ENCODE results near the gene KCNG4.
A peak's percentile ranks its signal among the peaks of the same experiment; 100 is the strongest.
"Not testable (repeated sequence)": the region's sequence is repeated elsewhere in the genome, so short reads cannot be mapped to it uniquely, and the experiment has no call there.

Gene KCNG4

DNA sequence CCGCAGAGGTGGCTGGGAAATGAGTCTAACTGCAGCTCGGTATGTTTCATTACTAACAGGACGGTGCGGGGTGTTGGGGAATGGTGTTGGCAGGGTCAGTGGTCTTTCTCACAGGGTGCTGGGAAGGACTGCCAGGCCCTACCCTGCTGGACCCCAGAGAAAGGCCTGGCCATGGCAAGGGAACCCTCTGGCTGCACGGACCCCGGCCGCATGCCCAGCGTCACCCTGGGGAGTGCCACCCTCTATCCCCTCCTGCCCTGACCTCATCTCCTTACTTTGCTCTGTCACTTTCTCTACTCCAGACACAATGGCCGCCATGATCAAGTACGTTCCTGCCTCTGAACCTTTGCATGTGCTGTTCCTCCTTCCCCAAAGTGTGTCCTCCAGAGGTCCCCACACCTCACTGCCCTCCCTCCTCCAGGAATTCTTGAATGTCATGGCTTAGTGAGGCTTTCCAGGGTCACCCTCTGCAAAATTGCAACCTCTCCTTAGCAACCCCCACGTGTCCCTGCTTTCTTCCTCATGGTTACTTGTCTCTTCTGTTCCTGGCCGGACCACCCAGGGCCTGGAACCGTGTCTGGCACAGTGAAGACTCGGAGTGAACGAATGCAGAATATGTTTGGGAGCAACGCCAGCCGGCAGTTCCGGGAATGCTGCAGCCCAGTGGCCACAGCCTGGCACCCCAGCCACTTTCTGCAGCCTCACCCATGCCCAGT lies 33.7 kb downstream of the KCNG4 start:
- DNase-seq (ENCODE audit: low read depth), result no peak

DNA sequence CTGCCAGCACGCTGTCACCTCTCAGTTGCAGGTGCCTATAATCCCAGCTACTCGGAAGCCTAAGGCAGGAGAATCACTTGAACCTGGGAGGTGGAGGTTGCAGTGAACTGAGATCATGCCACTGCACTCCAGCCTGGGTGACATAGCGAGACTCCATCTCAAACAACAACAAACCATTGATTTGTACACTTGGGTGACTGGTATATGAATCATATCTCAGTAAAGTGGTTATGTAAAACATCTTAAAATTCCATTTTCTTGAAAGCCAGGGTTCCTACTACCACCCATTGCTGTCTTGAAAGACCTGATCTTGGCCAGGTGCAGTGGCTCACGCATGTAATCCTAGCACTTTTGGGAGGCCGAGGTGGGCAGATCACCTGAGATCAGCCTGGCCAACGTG lies 34.7 kb downstream of the KCNG4 start:
- DNase-seq (ENCODE audit: low read depth), result not testable (repeated sequence)

DNA sequence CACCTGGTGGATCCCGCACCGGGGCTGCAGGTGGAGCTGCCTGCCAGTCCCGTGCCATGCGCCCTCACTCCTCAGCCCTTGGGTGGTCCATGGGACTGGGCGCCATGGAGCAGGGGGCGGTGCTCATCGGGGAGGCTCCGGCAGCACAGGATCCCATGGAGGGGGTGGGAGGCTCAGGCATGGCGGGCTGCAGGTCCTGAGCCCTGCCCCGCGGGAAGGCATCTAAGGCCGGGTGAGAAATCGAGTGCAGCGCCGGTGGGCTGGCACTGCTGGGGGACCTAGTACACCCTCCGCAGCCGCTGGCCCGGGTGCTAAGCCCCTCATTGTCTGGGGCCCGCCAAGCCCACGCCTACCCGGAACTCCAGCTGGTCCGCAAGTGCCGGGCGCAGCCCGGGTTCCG lies 35.3 kb downstream of the KCNG4 start:
- not testable (repeated sequence) for DNase-seq (ENCODE audit: low read depth)

DNA sequence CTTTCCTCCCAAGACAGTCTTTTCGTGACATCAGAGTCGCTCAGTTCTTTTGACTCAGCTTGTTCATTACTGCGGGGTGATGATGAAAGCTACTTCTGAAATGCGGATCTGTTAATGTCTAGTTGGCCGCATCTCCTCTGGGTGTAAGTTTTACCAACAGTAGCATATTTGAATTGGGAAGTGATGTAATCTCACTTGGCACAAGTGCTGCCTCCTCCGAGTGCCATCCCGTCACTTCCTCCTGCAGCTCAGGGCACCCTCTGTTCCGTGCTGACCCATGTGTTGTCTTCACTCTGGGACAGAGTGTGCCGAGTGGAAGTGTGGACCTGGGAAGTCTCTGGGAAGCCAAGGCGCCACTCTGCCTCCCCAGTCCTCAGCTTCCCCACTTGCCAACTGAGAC lies 40.0 kb downstream of the KCNG4 start:
- DNase-seq (ENCODE audit: low read depth), result no peak

DNA sequence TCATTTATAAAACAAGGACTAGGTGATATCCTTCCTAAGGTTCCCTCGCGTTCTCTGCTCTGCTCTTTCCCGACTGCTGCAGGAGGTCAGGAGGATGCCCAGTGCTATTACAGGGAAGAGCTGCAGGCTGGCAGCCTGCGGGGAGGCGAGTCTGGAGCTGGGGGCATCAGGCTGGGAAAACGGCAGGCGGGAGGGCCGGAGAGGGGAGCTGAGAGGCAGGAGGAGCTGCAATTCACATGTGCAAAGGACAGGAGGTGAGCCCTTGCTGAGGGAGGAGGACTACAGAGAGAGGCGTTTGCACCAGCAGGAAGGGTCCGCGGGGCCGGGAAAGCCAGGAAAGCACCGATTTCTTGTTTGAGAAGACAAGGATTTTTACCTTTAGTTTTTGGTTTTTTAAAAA lies 40.7 kb downstream of the KCNG4 start:
- no peak for DNase-seq (ENCODE audit: low read depth)

DNA sequence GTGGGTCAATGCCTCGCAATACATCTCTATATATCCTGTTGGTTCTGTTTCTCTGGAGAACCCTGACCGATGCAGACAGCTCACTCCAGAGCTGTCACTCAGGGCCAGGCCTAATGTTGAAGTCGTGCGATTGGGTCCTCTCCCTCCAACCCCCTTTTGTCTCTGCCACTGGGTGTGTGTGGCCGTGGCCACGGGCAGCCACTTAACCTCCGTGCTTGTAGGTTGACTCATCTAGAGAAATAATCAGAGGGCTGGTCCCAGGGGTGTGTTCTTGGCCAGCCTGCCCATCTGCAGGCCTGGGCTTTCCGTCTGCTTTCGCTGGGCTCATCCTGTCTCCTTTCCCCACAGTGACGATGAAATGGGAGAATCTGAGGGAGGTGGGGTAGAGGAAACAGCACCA lies 41.4 kb downstream of the KCNG4 start:
- no peak for DNase-seq (ENCODE audit: low read depth)

DNA sequence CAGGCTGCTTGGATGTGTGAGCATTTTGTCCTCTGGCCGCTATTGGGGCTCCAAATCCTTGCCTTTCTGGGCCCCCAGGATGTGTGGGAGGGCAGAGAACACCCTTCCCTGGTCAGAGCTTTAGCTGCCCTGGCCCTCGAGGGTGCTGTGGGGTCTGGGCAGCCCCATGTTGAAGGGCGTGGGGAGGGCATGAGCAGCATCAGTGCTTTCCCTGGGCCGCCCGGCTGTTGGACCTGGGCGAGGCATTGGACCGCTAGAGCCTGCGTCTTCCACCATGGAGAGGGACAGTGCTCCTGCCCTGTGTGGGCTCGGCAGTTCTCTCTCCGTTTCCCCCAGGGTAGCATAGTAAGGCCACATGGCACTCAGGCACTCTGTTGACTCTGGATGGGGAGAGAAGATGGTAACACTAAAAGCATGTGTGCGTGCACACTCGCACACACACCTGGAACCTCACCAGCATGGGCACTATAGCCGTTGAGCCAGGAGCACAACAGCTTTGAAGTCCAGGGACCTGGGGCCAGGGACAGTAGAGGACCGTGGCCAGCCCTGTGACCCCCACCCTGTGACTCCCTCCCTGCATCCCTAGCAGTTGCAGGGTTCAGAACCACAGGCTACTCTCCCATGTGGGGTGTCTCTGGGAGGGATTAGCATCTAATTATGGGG lies 42.2 kb downstream of the KCNG4 start:
- DNase-seq (ENCODE audit: low read depth), result no peak

DNA sequence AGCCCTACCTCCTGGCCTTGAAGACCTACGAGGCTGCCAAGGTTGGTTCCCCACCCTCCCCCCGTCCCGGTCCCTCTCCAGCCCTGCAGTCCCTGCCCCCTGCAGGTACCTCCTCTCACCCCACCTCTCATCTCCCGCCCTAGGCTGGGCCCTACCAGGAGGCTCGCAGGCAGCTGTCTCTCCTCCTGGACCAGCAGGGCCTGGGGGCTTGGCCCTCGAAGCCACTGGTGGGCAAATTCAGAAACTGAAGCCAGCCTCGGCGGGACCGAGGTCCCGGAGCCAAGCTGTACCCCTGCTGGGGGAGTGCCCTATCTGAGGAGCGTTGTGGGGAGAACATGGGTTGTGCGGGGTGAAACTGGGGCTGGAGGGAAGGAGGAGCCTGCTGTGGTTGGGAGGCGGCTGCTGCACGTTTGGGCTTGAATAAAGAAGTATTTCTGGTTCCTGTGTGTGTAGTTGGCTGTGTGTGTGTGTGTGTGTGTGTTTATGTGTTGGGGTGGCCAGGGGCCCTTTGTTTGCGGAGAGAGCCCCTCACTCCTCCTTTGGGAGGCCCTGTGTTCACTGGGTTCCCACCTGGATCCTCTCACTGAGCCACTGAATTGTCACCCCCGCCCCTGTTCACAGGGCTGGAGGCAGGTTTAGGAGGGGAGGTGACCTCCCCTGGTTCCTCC lies 43.0 kb downstream of the KCNG4 start:
- DNase-seq (ENCODE audit: low read depth), result no peak

DNA sequence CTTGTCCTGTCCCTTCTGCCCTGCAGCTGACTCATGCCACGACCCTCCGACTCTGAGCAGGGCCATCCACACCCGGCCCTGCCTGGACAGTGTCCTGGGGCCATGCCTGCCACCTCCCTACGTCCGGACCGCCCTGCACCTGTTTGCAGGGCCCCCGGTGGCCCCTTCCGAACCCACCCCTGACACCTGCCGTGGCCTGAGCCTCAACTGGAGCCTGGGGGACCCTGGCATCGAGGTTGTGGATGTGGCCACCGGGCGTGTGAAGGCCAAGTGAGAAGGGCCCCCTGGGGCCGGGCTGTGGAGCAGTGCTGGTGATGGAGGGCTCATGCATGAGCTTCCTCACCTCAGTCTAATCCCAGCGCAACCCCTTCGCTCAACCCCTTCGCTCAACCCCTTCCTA lies 43.7 kb downstream of the KCNG4 start:
- no peak for DNase-seq (ENCODE audit: low read depth)

DNA sequence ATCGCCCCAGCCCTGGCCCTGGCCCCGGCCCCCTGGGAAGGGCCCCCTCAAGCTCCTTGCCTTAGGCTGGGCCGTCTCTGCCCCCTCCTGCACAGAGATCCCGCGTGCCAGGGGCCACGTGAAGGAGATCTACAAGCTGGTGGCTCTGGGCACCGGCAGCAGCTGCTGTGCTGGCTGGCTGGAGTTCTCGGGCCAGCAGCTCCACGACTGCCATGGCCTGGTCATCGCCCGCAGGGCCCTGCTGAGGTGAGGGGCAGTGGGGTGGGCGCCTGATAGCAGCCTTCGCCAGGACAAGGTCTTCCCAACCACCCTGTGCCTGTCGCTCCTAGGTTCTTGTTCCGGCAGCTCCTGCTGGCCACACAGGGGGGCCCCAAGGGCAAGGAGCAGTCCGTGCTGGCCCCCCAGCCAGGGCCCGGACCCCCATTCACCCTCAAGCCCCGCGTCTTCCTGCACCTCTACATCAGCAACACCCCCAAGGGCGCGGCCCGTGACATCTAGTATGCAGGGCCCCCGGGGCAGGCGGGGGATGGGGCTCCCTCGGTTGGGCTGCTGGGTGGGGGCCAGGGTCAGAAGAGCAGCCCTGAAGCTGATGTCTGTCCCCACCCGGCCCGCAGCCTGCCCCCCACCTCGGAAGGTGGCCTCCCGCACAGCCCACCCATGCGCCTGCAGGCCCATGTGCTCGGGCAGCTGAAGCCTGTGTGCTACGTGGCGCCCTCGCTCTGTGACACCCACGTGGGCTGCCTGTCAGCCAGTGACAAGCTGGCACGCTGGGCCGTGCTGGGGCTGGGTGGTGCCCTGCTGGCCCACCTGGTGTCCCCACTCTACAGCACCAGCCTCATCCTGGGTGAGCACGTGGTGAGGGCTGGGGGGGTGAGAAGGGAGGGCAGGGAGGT lies 44.4 kb downstream of the KCNG4 start:
- no peak for DNase-seq (ENCODE audit: low read depth)

DNA sequence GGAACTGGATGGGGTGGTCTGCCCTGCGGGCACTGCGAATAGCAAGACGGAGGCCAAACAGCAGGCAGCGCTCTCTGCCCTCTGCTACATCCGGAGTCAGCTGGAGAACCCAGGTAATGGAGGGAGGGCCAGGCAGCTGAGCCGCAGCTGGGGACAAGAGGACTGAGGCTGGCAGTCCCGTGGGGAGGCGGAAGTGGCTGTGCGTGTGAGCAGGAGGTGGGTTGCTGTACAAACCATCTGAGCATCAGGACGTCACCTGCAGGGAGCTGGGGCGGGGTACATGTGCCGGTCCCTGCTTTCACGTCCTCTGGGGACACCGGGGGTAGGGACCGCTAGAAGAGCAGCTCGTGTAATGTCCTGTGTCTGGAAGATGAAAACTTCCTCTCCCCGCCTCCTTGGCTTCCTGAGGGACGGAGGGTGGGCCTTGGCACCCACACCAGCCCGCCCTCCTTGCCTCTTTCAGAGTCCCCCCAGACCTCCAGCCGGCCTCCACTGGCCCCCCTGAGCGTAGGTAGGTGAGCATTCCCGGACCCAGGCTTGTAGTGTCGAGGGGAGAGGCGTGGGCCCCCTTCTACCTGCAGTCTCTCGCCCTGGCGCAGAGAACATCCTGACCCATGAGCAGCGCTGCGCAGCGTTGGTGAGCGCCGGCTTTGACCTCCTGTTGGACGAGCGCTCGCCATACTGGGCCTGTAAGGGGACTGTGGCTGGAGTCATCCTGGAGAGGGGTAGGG lies 45.2 kb downstream of the KCNG4 start:
- no peak for DNase-seq (ENCODE audit: low read depth)

DNA sequence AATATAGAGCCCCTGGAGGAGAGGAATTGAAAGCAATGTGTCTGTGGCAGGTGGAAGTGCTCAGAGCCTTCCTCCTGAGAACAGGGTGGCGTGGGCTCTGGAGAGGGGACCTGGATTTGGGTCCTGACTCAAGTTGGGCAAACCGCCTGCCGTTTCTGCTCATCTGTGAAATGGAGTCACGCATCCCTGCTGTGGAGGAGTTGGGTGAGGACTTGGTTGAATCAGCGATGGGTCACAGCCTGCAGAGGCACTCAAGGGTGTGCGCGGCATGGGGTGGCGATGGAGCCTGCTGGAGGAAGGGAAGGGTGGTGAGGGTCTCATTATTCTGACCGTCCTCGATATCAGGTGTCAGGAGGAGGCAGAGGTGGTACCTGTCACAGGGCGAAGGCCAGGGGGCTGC lies 45.8 kb downstream of the KCNG4 start:
- no peak for DNase-seq (ENCODE audit: low read depth)

DNA sequence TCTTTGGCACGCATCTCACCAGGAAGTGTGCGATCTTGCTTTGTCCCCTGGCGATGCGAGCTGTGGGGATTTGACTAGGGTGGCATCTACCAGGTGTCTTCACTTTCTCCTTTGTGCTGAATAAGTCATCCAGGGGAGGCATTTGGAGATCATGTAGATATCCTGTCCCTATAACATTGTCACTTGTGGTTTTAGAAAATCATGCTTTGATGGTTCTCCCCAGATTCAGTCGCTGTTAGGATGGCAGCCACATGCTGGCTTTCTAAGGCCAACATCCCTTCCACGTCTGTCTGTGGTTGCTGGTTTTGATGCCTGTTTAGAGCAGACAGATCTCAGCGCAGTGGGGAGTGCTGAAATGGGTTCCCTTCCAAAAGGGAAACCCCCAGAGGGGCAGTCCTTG lies 46.3 kb downstream of the KCNG4 start:
- DNase-seq (ENCODE audit: low read depth), result no peak

DNA sequence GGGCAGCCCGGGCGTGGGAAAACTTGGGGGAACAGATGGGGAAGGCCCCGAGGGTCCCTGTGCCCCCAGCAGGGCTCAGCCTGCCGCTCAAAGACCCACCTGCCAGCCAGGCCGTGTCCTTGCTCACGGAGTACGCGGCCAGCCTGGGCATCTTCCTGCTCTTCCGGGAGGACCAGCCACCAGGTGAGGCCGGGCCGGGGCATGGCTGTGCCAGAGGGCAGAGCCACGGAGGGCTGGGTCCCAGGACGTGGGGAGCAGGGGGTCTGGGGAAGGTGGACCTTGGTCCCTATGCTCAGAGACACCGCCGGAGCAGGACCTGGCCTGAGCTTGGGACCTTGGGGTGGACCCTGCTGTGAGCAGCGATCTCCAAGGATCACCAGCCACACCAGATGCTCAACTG lies 48.3 kb downstream of the KCNG4 start:
- no peak for DNase-seq (ENCODE audit: low read depth)

DNA sequence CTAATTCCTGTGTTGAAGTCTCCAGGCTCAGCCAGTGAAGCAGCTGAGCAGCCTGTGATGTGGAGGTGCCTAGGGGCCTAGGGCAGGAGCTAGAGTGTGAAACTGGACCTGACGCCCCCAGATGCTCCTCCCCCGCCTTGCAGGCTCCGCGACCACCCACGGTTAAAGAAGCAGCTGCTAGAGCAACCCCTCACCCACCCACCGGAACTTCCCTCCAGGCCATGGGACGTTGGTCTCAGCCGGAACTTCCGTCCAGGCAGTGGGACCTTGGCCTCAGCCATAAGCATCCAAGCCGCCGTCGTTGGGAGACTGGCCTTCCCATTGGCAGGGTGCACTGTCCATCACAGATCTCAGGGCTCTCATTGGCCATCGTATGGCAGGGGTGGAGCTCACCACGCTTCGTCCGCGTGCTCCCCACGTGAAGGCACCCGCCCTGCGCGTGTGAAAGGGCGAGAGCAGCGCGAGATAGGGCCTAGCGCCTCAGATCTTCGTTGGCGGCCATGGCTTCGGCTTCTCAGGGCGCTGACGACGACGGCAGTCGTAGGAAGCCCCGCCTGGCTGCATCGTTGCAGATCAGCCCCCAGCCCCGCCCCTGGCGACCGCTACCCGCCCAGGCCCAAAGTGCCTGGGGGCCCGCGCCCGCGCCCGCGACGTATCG lies 49.0 kb downstream of the KCNG4 start, which contains the start of gene ADAD2:
Gene ADAD2 (plus strand): TSS at position 427 of the 658 bp plus-strand sequence. CDS start 74 bp downstream, at position 501.
- DNase-seq (ENCODE audit: low read depth), result no peak

DNA sequence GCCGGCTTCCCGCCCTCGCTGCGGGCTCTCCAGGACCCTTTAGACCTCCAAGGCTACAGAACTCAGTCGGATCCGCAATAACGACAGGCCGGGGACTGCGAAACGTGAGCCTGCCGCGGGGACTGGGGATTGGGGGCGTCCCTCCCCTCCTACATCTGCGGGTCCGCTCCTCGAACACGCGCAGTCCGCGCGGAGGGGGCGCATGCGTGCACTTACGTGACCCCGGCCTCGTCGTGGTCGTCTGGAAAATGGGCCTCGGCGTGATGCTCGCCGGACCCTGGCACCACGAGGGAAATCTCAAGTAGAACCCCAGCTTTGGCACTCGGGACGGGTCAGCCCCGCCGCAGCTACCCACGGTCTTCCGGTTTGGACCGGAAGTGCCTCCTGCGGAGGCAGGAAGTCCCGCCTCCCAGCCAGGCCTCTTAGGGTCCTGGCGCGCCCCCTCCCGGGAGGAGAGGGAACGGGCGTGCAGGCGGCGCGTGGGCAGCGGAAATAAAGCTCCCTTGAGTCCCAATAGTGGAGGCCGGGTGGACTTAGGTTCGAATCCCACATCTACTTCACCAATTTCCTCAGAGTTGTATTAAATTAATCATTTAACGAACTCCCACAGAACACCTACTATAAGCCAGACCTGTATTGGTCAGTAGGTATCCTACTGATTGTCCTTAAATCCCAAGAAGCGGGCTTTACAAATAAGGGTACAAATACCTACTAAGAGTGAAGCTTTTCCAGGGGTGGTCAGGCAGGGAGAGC lies 53.0 kb downstream of the KCNG4 start, which contains the start of gene TAF1C:
Gene TAF1C (minus strand): TSS at position 373 of the 753 bp plus-strand sequence. CDS start 2,069 bp downstream, outside the sequence.
- peak; percentile 62 for DNase-seq (ENCODE audit: low read depth)

DNA sequence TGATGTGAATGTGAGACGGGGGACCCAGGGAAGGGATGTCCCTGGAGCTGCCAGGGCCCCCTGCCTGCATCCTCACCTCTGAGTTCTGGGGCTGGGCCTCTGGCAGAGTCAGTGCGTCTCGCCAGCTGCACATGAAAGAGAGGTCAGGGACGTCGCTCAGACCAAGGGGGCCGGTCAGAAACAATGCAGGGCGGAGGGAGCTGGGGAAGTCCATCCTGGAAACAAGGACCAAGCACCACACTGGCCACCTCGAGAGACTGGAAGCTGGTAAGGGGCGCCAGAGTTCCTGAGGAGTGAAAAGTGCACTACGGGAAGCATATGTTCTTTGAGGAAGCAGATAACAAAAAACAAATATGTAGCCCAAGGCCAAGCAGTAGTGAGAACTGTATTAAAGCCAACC lies 55.0 kb downstream of the KCNG4 start:
- no peak for DNase-seq (ENCODE audit: low read depth)

DNA sequence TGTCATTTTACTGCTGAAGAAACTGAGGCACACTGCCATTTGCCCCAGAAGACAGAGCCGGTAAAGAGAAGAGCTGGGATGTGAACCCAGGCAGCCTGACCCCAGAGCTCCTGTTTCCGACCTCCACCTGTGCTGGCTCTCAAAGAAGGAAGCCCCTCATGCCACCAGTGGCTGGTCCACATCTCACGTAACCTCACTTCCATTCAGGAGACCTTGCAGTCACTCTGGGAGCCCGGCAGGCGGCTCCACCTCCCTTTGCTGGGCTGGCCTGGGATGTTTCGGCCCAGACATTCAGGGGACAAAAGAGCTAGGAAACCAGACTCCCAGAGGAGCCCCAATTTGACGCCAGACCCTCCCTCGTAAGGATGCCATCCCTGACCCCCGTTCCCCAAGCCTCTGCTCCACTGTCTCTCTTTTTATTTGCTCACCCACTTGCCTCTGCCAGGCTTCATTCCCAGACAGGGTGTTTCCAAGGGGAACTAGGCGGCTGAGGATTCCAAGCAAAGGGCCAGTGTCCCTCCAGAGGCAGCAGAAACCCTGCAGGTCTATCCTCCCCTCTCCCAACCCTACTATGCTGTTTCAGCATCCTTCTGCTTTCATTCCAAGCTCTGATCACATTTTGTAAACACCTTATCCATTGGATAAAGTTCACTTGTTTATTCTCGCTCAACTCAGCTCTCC lies 55.8 kb downstream of the KCNG4 start:
- DNase-seq (ENCODE audit: low read depth), result no peak

DNA sequence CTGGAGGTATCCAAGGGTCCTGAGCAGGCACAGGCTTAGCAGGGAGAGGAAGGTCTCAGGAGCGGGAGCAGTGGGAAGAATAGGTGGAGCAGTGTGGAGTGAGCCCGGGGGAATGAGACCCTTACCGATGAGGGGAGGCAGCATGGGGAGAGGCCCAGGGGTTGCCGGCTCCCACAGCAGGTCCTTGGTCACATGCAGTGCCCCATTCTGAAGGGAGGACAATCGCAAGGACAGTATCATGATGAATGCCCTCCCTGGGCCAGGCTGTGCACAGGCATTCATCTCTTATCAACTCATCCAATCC lies 56.3 kb downstream of the KCNG4 start:
- DNase-seq (ENCODE audit: low read depth), result no peak

Data from non-pigmented ciliary epithelial cell (primary cell).